H1 (cell line): ENCODE results near the gene SMARCB1. TPM values are rescaled to one million over a fixed set of nuclear protein-coding genes. Genes with fewer than 3 reads are reported as not detected.

Experiments used
- CTCF ChIA-PET: fragments of 300-600 bp; sonication (Branson Sonifier 250); formaldehyde crosslinking; loops from one replicate; lab custom pipeline; 2021; ENCODE audit not compliant: partially characterized antibody; lab: Charles Lee
- POLR2A ChIA-PET: fragments of 300-600 bp; sonication (Branson Sonifier 250); formaldehyde crosslinking; loops from one replicate; lab custom pipeline; 2021; ENCODE audit warnings: inconsistent platforms; ENCODE audit not compliant: partially characterized antibody; lab: Charles Lee
- DNase-seq, 2 experiments: peaks; one replicate each; pipeline versions ENCODE4 v3.0.0 to v3.0.0-alpha.2; 2010 to 2022; ENCODE audit warnings: low spot score in 2 of 2, low read depth in 1 of 2, mixed read lengths in 1 of 2
- FAIRE-seq: peaks from 2 replicates; lab custom pipeline; 2011; peaks lifted over from hg19 to GRCh38; lab: Jason Lieb, UNC
- H2AFZ ChIP-seq: 2 replicates; pipeline ENCODE4 v1.8.1; 2012; ENCODE audit warnings: low read length, inconsistent platforms
- H2AK5ac ChIP-seq: 2 replicates; pipeline ENCODE4 v1.6.1; 2013; ENCODE audit warnings: low read depth, low read length
- H2BK120ac ChIP-seq: replicated peaks from 2 replicates; pipeline ENCODE3; 2013; ENCODE audit warnings: low read depth, low read length, inconsistent platforms
- H2BK12ac ChIP-seq: 2 replicates; pipeline ENCODE4 v1.6.1; 2013; ENCODE audit warnings: low read depth, low read length
- H2BK15ac ChIP-seq: 2 replicates; pipeline ENCODE4 v1.6.1; 2013; ENCODE audit warnings: low read length
- H2BK20ac ChIP-seq: 2 replicates; pipeline ENCODE4 v1.6.1; 2013; ENCODE audit warnings: low read length
- H2BK5ac ChIP-seq: 2 replicates; pipeline ENCODE4 v1.6.1; 2013; ENCODE audit warnings: low read depth, low read length
- H3K14ac ChIP-seq: 2 replicates; pipeline ENCODE4 v1.6.1; 2013; ENCODE audit warnings: inconsistent platforms; ENCODE audit not compliant: insufficient read length
- H3K18ac ChIP-seq: 2 replicates; pipeline ENCODE4 v1.6.1; 2013; ENCODE audit warnings: low read length; ENCODE audit errors: extremely low read depth
- H3K23ac ChIP-seq: 2 replicates; pipeline ENCODE4 v1.6.1; 2013; ENCODE audit warnings: inconsistent platforms; ENCODE audit not compliant: insufficient read length
- H3K23me2 ChIP-seq: 2 replicates; pipeline ENCODE4 v1.6.1; 2013; ENCODE audit warnings: low read depth, low read length
- H3K27ac ChIP-seq: 2 replicates; pipeline ENCODE4 v1.6.1; 2011; ENCODE audit warnings: low read depth, low read length, inconsistent platforms
- H3K27me3 ChIP-seq, 4 experiments: replicated peaks in 1 of 4; 1 replicate in 1 of 4; 2 replicates in 3 of 4; pipeline versions ENCODE4 v1.6.1 to v1.8.1; 2011 to 2013; ENCODE audit warnings: low read length in 3 of 4, mild to moderate bottlenecking in 3 of 4, inconsistent platforms in 2 of 4, mixed read lengths in 2 of 4, moderate library complexity in 1 of 4; ENCODE audit not compliant: control insufficient read depth in 3 of 4, insufficient read depth in 3 of 4; ENCODE audit errors: extremely low read depth in 1 of 4
- H3K36me3 ChIP-seq, 4 experiments: 2 replicates each; pipeline versions ENCODE4 v1.6.1 to v1.8.1; 2011 to 2013; ENCODE audit warnings: mild to moderate bottlenecking in 4 of 4, low read length in 3 of 4, moderate library complexity in 2 of 4, control low read depth in 1 of 4, inconsistent platforms in 1 of 4; ENCODE audit not compliant: insufficient read depth in 4 of 4, control insufficient read depth in 2 of 4
- H3K4ac ChIP-seq: replicated peaks from 2 replicates; pipeline ENCODE3; 2013; ENCODE audit warnings: low read length, low read depth, mixed read lengths, inconsistent platforms; ENCODE audit not compliant: insufficient read length
- H3K4me1 ChIP-seq, 4 experiments: replicated peaks in 1 of 4; 1 replicate in 1 of 4; 2 replicates in 3 of 4; pipeline versions ENCODE4 v1.6.1 to v1.8.1; 2011 to 2013; ENCODE audit warnings: low read length in 3 of 4, inconsistent platforms in 2 of 4, mixed read lengths in 1 of 4; ENCODE audit not compliant: insufficient read depth in 4 of 4, control insufficient read depth in 3 of 4
- H3K4me2 ChIP-seq, 2 experiments: 2 replicates each; pipeline versions ENCODE4 v1.6.1 to v1.8.1; 2011 to 2013; ENCODE audit warnings: low read depth in 2 of 2, low read length in 2 of 2, control low read depth in 1 of 2, inconsistent platforms in 1 of 2, mild to moderate bottlenecking in 1 of 2; ENCODE audit not compliant: insufficient read depth in 1 of 2
- H3K4me3 ChIP-seq, 4 experiments: fragments of 200-600, 300-600 bp in 1 of 4; sonication (generic), shearing (Covaris generic), sonication (Bioruptor Twin) in 1 of 4; 2 replicates each; pipeline versions ENCODE4 v1.5.1 to v1.8.1; 2011 to 2016; ENCODE audit warnings: low read length in 4 of 4, low read depth in 3 of 4, control low read depth in 2 of 4, inconsistent platforms in 2 of 4, mild to moderate bottlenecking in 2 of 4, mixed read lengths in 1 of 4, moderate library complexity in 1 of 4; ENCODE audit not compliant: insufficient read depth in 2 of 4; ENCODE audit errors: extremely low read depth in 1 of 4
- H3K56ac ChIP-seq: replicated peaks from 2 replicates; pipeline ENCODE3; 2013; ENCODE audit warnings: low read depth, mild to moderate bottlenecking, mixed read lengths, low read length, inconsistent platforms; ENCODE audit not compliant: insufficient read length
- H3K79me1 ChIP-seq: 2 replicates; pipeline ENCODE4 v1.6.1; 2013; ENCODE audit warnings: low read depth, low read length, control low read depth
- H3K79me2 ChIP-seq, 2 experiments: 2 replicates each; pipeline versions ENCODE4 v1.6.1 to v1.8.1; 2012 to 2013; ENCODE audit warnings: low read length in 2 of 2, mild to moderate bottlenecking in 2 of 2, inconsistent platforms in 1 of 2; ENCODE audit not compliant: insufficient read depth in 2 of 2, control insufficient read depth in 1 of 2
- H3K9ac ChIP-seq, 4 experiments: replicated peaks in 1 of 4; 1 replicate in 1 of 4; 2 replicates in 3 of 4; pipeline versions ENCODE4 v1.6.1 to v1.8.1; 2011 to 2013; ENCODE audit warnings: low read depth in 3 of 4, low read length in 3 of 4, control low read depth in 2 of 4, mild to moderate bottlenecking in 2 of 4, moderate library complexity in 2 of 4, inconsistent platforms in 1 of 4; ENCODE audit errors: extremely low read depth in 1 of 4
- H3K9me3 ChIP-seq, 2 experiments: 2 replicates each; pipeline versions ENCODE4 v1.6.1 to v1.8.1; 2012 to 2013; ENCODE audit warnings: mild to moderate bottlenecking in 2 of 2, moderate library complexity in 2 of 2, control low read depth in 1 of 2, inconsistent platforms in 1 of 2, low read depth in 1 of 2, low read length in 1 of 2, mixed read lengths in 1 of 2; ENCODE audit not compliant: insufficient read depth in 2 of 2
- H4K20me1 ChIP-seq, 2 experiments: replicated peaks in 1 of 2; 2 replicates each; pipeline versions ENCODE3 to v1.8.1; 2011 to 2013; ENCODE audit warnings: inconsistent platforms in 2 of 2, low read length in 2 of 2, mild to moderate bottlenecking in 1 of 2; ENCODE audit not compliant: insufficient read depth in 2 of 2, control insufficient read depth in 1 of 2
- H4K5ac ChIP-seq: 2 replicates; pipeline ENCODE4 v1.6.1; 2013; ENCODE audit warnings: low read length, low read depth, mixed read lengths, inconsistent platforms; ENCODE audit not compliant: insufficient read length
- H4K8ac ChIP-seq: 2 replicates; pipeline ENCODE4 v1.8.0; 2013; ENCODE audit warnings: mild to moderate bottlenecking, moderate library complexity, low read length, inconsistent platforms; ENCODE audit not compliant: insufficient read depth; ENCODE audit errors: extremely low read depth
- H4K91ac ChIP-seq: replicated peaks from 2 replicates; pipeline ENCODE3; 2013; ENCODE audit warnings: low read length, mixed read lengths, inconsistent platforms; ENCODE audit not compliant: insufficient read length
- ASH2L ChIP-seq: fragments of 200-600, 300-600 bp; sonication (generic); IDR thresholded peaks from one replicate; pipeline ENCODE4 v1.7.1; 2017; ENCODE audit warnings: low read length
- CBX5 ChIP-seq: fragments of 300-800, 300-1000 bp; sonication (generic); IDR thresholded peaks from 2 replicates; pipeline ENCODE4 v1.7.1; 2016; ENCODE audit warnings: antibody characterized with exemption, low read length, low read depth
- EZH2 ChIP-seq: fragments of 200-600 bp; sonication (generic); IDR thresholded peaks from 2 replicates; pipeline ENCODE4 v1.7.1; 2012; ENCODE audit warnings: low read depth, mild to moderate bottlenecking, moderate library complexity, low read length, inconsistent platforms; ENCODE audit not compliant: severe bottlenecking
- POU5F1 ChIP-seq: IDR thresholded peaks from 2 replicates; pipeline ENCODE4 v1.6.1; 2011; ENCODE audit warnings: low read depth, mild to moderate bottlenecking, low read length, moderate library complexity
- RNF2 ChIP-seq: fragments of 200-900, 300-1000 bp; sonication (generic); IDR thresholded peaks from 2 replicates; pipeline ENCODE4 v1.7.1; 2016; ENCODE audit warnings: borderline replicate concordance, low read depth, mild to moderate bottlenecking, antibody characterized with exemption, low read length; ENCODE audit not compliant: poor library complexity, severe bottlenecking; ENCODE audit errors: missing control alignments
- RXRA ChIP-seq: IDR thresholded peaks from 2 replicates; pipeline ENCODE4 v1.6.1; 2011; ENCODE audit warnings: low read depth, mild to moderate bottlenecking, low read length, moderate library complexity; ENCODE audit not compliant: insufficient read depth
- SP1 ChIP-seq: IDR thresholded peaks from 2 replicates; pipeline ENCODE4 v1.6.1; 2011; ENCODE audit warnings: low read depth, low read length
- SP4 ChIP-seq: IDR thresholded peaks from 2 replicates; pipeline ENCODE4 v1.6.1; 2012; ENCODE audit warnings: low read length, inconsistent platforms
- YY1 ChIP-seq: IDR thresholded peaks from 2 replicates; pipeline ENCODE4 v1.6.1; 2011; ENCODE audit warnings: low read depth, mild to moderate bottlenecking, low read length
- ZNF274 ChIP-seq: IDR thresholded peaks from 2 replicates; pipeline ENCODE4 v1.7.0; 2012; ENCODE audit warnings: low read length, borderline replicate concordance; ENCODE audit errors: extremely low read depth
- WGBS, 2 experiments: shearing (Covaris generic) in 1 of 2; methylation state at CpG; one replicate each; pipeline versions ENCODE4 v1.1.6 to v1.1.7; 2013 to 2015; ENCODE audit warnings: low lambda C conversion rate in 2 of 2, mixed read lengths in 2 of 2, inconsistent platforms in 1 of 2, low coverage in 1 of 2, missing lambda C conversion rate in 1 of 2; ENCODE audit not compliant: insufficient replicate concordance in 2 of 2, insufficient coverage in 1 of 2, insufficient read length in 1 of 2; ENCODE audit errors: extremely low coverage in 1 of 2, missing lambda C conversion rate in 1 of 2; 5-methylcytosine and 5-hydroxymethylcytosine counted together
- polyA plus RNA-seq, 7 experiments: library from polyadenylated mRNA; depleted of rRNA in 3 of 7; stranded (reverse) in 5 of 7; unstranded in 2 of 7; fragments of >200 nt in 5 of 7; fragments of 200-250 nt in 2 of 7; gene quantifications; 1 replicate in 5 of 7; 2 replicates in 1 of 7; 4 replicates in 1 of 7; pipeline versions ENCODE4 v1.2.1 to v1.2.3, GENCODE V29; 2011 to 2013; ENCODE audit warnings: missing spikeins in 2 of 7, mixed read lengths in 2 of 7
- total RNA-seq: library from RNA; stranded (reverse); fragmentation: NEBNext Ultra II Directional; extraction: Animal tissue kit (Norgen Biotek cat#: 25700); gene quantifications from 2 replicates; pipeline ENCODE4 v1.2.1, GENCODE V29; 2021

The SMARCB1 gene
- total and polyA plus RNA-seq, 2 of the 8 experiments (the other 6 are each of a cell fraction or from before 2014, with no cell fraction given), result 116 to 145 TPM

DNA sequence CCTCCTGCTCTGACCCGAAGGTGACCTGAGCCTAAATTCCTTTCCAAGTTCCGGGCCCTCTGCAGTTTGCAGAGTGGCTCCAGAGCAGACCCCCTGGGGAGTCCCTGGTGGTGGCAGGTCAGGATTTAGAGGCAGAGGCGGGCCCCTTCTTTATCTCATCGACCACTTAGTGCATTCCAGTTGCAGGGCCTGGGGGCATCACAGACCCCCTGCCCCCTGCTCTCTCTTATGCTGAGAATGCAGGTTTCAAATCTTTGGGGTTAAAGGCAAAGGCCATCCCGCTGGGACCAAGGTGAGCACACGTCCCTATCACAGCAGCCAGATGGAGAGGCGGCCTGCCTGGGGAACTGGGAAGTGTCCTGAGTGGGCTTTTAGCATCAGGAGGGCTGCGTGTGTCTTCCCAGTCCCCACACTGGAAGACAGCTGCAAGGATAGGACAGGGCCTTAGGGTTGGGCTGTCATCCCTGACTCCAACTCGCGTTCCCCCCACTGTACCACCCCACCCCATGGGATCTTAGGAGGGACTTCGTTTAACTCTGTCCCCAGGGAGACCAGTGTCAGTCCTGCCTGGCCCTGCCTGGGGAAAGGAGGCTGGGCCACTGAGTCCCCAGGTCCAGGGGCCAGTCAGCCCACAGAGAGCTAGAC lies 40.7 kb downstream of the SMARCB1 start:
- CTCF ChIA-PET, result interaction anchor here (0.6 to 2.5 kb wide), 3 partner anchors 18 to 694 kb away, joined by 3 to 14 read pairs (median 11); no protein-coding TSS in a partner anchor
- no peak for FAIRE-seq
- TF ChIP-seq CBX5 (no peak), RNF2 (no peak), POU5F1 (no peak), ZNF274 (no peak), YY1 (no peak), RXRA (no peak), SP4 (no peak), SP1 (no peak), ASH2L (no peak), EZH2 (no peak)

More for the DNA sequence above, 40.7 kb downstream of the SMARCB1 start:
- Histone ChIP-seq H2AFZ (no peak overlapping the region), H2BK15ac (no peak overlapping the region), H2BK12ac (no peak overlapping the region), H3K18ac (no peak overlapping the region), H2AK5ac (no peak overlapping the region), H3K79me2 (no peaks in the 10 kb centered on the region; a peak in 1 of 4 replicates), H3K27me3 (no peaks in the 10 kb centered on the region; a peak in 1 of 7 replicates), H3K9me3 (no peaks in the 10 kb centered on the region), H3K4me2 (no peak overlapping the region), H4K91ac (no peak overlapping the region), H4K5ac (no peak overlapping the region), H3K4me1 (no peaks in the 10 kb centered on the region), H3K4ac (no peak overlapping the region), H3K14ac (no peak overlapping the region), H2BK120ac (no peak overlapping the region), H3K36me3 (peaks cover 11 to 47% (median 22%) of the 10 kb centered on the region in 4 experiments; a peak in 7 of 8 replicates), H3K9ac (no peak overlapping the region), H3K23me2 (no peaks in the 10 kb centered on the region), H3K79me1 (peaks cover 2% of the 10 kb centered on the region; the same call in 1 of the 2 replicates), H3K23ac (no peak overlapping the region), H4K8ac (peak overlapping the region; percentile 14; the same call in 1 of the 2 replicates), H3K27ac (peak overlapping the region; percentile 43; the same call in 1 of the 2 replicates), H3K4me3 (no peak overlapping the region), H2BK5ac (no peak overlapping the region), H4K20me1 (peaks cover 2 to 10% of the 10 kb centered on the region in 2 experiments), H3K56ac (no peak overlapping the region), H2BK20ac (no peak overlapping the region)
- 94% methylated on average over 11 of the region's 11 CpGs; no CpG with 5 or more reads in 1 of the 2 experiments for WGBS, 2 experiments
- POLR2A ChIA-PET, result no interaction called here
- no peak for DNase-seq
